HFFc6 (cell line): Measurements from ENCODE around the gene TNFAIP3. TPM values are rescaled to one million over a fixed set of nuclear protein-coding genes. Genes with fewer than 3 reads are reported as not detected.

Experiments used
- DNase-seq: peaks from one replicate; pipeline ENCODE4 v3.0.0-alpha.2; 2018
- H3K27ac Mint-ChIP-seq: 2 replicates; pipeline ENCODE4 v1.8.0; 2020; ENCODE audit warnings: mild to moderate bottlenecking, mixed read lengths
- H3K27me3 Mint-ChIP-seq: 2 replicates; pipeline ENCODE4 v1.8.0; 2021; ENCODE audit warnings: mild to moderate bottlenecking, moderate library complexity, mixed read lengths; ENCODE audit not compliant: insufficient read depth
- H3K36me3 Mint-ChIP-seq: 2 replicates; pipeline ENCODE4 v1.8.0; 2021; ENCODE audit warnings: low read depth, mixed read lengths
- H3K4me1 Mint-ChIP-seq: 2 replicates; pipeline ENCODE4 v1.8.0; 2020; ENCODE audit warnings: low read depth, mixed read lengths
- H3K4me3 Mint-ChIP-seq: 2 replicates; pipeline ENCODE4 v1.8.0; 2020; ENCODE audit warnings: mild to moderate bottlenecking, moderate library complexity, mixed read lengths
- H3K9me3 Mint-ChIP-seq: 2 replicates; pipeline ENCODE4 v1.8.0; 2020; ENCODE audit warnings: mild to moderate bottlenecking, mixed read lengths
- CTCF ChIP-seq: fragments of 200-600 bp; sonication (generic); IDR thresholded peaks from 2 replicates; pipeline ENCODE4 v1.5.0; 2021; ENCODE audit warnings: antibody characterized with exemption, mild to moderate bottlenecking
- total RNA-seq, 6 experiments: library from RNA; stranded (reverse); fragmentation: NEBNext Ultra II Directional; extraction: Animal tissue kit (Norgen Biotek cat#: 25700); gene quantifications; 2 replicates in 1 of 6; 3 replicates in 5 of 6; pipeline ENCODE4 v1.2.3, GENCODE V29; 2021

The TNFAIP3 gene
- total RNA-seq, 6 experiments from 2014 or later: 4.5 to 17.2 (median 7.8) TPM

- Mint-ChIP-seq H3K4me3 (peak overlapping the region; percentile 33; the same call in 1 of the 2 replicates), H3K9me3 (no peaks in the 10 kb centered on the region), H3K36me3 (no peaks in the 10 kb centered on the region), H3K27me3 (no peaks in the 10 kb centered on the region; the same call in 1 of the 2 replicates), H3K27ac (no peak overlapping the region; the same call in 1 of the 2 replicates), H3K4me1 (peaks cover 39% of the 10 kb centered on the region)
- no peak for TF ChIP-seq CTCF
- no peak for DNase-seq
Measured at GRCh38 chr6:137849181-137849980, 17.7 kb upstream of the TNFAIP3 start.

GRCh38 chr6:137849981-137850714 is 16.9 kb upstream of the TNFAIP3 start:
- Mint-ChIP-seq H3K9me3 (no peaks in the 10 kb centered on the region), H3K4me1 (peaks cover 39% of the 10 kb centered on the region), H3K4me3 (no peak overlapping the region), H3K27me3 (no peaks in the 10 kb centered on the region; the same call in 1 of the 2 replicates), H3K36me3 (no peaks in the 10 kb centered on the region), H3K27ac (no peak overlapping the region)
- no peak for DNase-seq
- no peak for TF ChIP-seq CTCF

- no peak overlapping the region for H3K27ac Mint-ChIP-seq
Measured at GRCh38 chr6:137850816-137851602, 16.1 kb upstream of the TNFAIP3 start.

GRCh38 chr6:137851669-137852068 is 15.4 kb upstream of the TNFAIP3 start:
- Mint-ChIP-seq H3K9me3 (no peaks in the 10 kb centered on the region), H3K36me3 (peaks cover 4% of the 10 kb centered on the region), H3K27ac (no peak overlapping the region), H3K4me3 (no peak overlapping the region), H3K27me3 (no peaks in the 10 kb centered on the region; the same call in 1 of the 2 replicates), H3K4me1 (peaks cover 39% of the 10 kb centered on the region)
- DNase-seq: no peak
- no peak for TF ChIP-seq CTCF

More at GRCh38 chr6:137850816-137851602, 16.1 kb upstream of the TNFAIP3 start:
- Mint-ChIP-seq H3K4me3 (no peak overlapping the region), H3K4me1 (peaks cover 39% of the 10 kb centered on the region), H3K9me3 (no peaks in the 10 kb centered on the region), H3K27me3 (no peaks in the 10 kb centered on the region; the same call in 1 of the 2 replicates), H3K36me3 (peaks cover 4% of the 10 kb centered on the region; the same call in 1 of the 2 replicates)
- no peak for TF ChIP-seq CTCF
- DNase-seq: no peak

GRCh38 chr6:137852346-137852745 is 14.7 kb upstream of the TNFAIP3 start:
- DNase-seq: no peak
- Mint-ChIP-seq H3K27ac (no peak overlapping the region; the same call in 1 of the 2 replicates), H3K9me3 (no peaks in the 10 kb centered on the region), H3K4me3 (no peak overlapping the region), H3K4me1 (peaks cover 39% of the 10 kb centered on the region), H3K27me3 (no peaks in the 10 kb centered on the region; the same call in 1 of the 2 replicates), H3K36me3 (peaks cover 4% of the 10 kb centered on the region)
- no peak for TF ChIP-seq CTCF
